Measurements from ENCODE around the gene KRT40. TPM values are rescaled to one million over a fixed set of nuclear protein-coding genes. Genes with fewer than 3 reads are reported as not detected.

Gene KRT40
- total and polyA plus RNA-seq, 9 of the 15 experiments (the other 6 are each of a cell fraction or from before 2014, with no cell fraction given), result not detected

DNA sequence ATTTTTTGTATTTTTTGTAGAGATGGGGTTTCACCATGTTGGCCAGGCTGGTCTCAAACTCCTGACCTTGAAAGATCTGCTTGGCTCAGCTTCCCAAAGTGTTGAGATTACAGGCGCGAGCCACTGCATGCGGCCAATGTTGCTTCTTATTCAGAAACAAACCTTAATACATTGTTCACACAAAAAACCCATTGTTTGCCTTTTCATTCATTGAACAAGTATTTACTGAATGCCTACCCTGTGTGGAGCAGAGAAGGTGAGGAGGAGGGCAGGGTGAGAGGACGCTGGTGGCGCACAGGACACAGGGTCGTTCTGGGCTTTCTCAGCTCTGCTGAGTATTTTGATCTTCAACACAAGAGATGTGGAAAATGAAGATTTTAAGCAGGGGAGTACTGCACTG is 38.7 kb downstream of the KRT40 start:
- H3K4me1 ChIP-seq (replicated peaks in 1 of 2; ENCODE audit: control insufficient read depth in 2 of 2, insufficient read depth in 2 of 2, low read length in 2 of 2), result no peaks in the 10 kb centered on the region
- ATAC-seq, result no peak
- H3K79me2 ChIP-seq (ENCODE audit: control insufficient read depth, insufficient read depth, low read length), result no peaks in the 10 kb centered on the region
- H3K4me3 ChIP-seq, result no peak overlapping the region
- H3K27ac ChIP-seq (ENCODE audit: extremely low read depth, low read depth, low read length), result no peak overlapping the region
- POLR2A ChIA-PET, result interaction anchor here (0.6 kb wide), 1 partner anchor 1400 kb away, joined by 3 read pairs; no protein-coding TSS in a partner anchor
- no peaks in the 10 kb centered on the region for H3K9me1 ChIP-seq (ENCODE audit: control insufficient read depth, insufficient read depth, low read length)
- TF ChIP-seq RBM22 (IDR thresholded peaks at IDR 0.05; ENCODE audit: low read depth, low read length, poor library complexity, severe bottlenecking) (no peak), MBD2 (IDR thresholded peaks at IDR 0.05; ENCODE audit: borderline replicate concordance, low read depth) (no peak), GATAD2B (IDR thresholded peaks at IDR 0.05; ENCODE audit: borderline replicate concordance) (no peak), MAFG (tag; conservative IDR thresholded peaks at IDR 0.05) (no peak), DPF2 (IDR thresholded peaks at IDR 0.05) (no peak), MYBL2 (IDR thresholded peaks at IDR 0.05; ENCODE audit: low read depth) (no peak), MYBL2 (CRISPR knock-in tag; IDR thresholded peaks at IDR 0.05; ENCODE audit: borderline replicate concordance) (no peak), SRF (CRISPR knock-in tag; IDR thresholded peaks at IDR 0.05) (no peak), FOXA1 (IDR thresholded peaks at IDR 0.05; ENCODE audit: borderline replicate concordance) (no peak), ZNF197 (CRISPR knock-in tag; IDR thresholded peaks at IDR 0.05; ENCODE audit: low read depth) (no peak)
- TF ChIP-seq, protein P1, sequence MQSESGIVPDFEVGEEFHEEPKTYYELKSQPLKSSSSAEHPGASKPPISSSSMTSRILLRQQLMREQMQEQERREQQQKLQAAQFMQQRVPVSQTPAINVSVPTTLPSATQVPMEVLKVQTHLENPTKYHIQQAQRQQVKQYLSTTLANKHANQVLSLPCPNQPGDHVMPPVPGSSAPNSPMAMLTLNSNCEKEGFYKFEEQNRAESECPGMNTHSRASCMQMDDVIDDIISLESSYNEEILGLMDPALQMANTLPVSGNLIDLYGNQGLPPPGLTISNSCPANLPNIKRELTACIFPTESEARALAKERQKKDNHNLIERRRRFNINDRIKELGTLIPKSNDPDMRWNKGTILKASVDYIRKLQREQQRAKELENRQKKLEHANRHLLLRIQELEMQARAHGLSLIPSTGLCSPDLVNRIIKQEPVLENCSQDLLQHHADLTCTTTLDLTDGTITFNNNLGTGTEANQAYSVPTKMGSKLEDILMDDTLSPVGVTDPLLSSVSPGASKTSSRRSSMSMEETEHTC (IDR thresholded peaks at IDR 0.05), result no peak
- TF ChIP-seq, protein P2, sequence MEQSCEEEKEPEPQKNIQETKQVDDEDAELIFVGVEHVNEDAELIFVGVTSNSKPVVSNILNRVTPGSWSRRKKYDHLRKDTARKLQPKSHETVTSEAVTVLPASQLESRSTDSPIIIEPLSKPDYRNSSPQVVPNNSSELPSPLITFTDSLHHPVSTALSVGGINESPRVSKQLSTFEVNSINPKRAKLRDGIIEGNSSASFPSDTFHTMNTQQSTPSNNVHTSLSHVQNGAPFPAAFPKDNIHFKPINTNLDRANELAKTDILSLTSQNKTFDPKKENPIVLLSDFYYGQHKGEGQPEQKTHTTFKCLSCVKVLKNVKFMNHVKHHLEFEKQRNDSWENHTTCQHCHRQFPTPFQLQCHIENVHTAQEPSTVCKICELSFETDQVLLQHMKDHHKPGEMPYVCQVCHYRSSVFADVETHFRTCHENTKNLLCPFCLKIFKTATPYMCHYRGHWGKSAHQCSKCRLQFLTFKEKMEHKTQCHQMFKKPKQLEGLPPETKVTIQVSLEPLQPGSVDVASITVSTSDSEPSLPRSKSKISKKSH (CRISPR knock-in tag; IDR thresholded peaks at IDR 0.05), result no peak
- TF ChIP-seq, protein P3, sequence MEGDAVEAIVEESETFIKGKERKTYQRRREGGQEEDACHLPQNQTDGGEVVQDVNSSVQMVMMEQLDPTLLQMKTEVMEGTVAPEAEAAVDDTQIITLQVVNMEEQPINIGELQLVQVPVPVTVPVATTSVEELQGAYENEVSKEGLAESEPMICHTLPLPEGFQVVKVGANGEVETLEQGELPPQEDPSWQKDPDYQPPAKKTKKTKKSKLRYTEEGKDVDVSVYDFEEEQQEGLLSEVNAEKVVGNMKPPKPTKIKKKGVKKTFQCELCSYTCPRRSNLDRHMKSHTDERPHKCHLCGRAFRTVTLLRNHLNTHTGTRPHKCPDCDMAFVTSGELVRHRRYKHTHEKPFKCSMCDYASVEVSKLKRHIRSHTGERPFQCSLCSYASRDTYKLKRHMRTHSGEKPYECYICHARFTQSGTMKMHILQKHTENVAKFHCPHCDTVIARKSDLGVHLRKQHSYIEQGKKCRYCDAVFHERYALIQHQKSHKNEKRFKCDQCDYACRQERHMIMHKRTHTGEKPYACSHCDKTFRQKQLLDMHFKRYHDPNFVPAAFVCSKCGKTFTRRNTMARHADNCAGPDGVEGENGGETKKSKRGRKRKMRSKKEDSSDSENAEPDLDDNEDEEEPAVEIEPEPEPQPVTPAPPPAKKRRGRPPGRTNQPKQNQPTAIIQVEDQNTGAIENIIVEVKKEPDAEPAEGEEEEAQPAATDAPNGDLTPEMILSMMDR (IDR thresholded peaks at IDR 0.05 in 2 of 3, conservative IDR thresholded peaks at IDR 0.05 in 1 of 3; ENCODE audit: insufficient read depth in 2 of 3, low read depth in 1 of 3, low read length in 3 of 3), result no peak
- H3K27me3 ChIP-seq (ENCODE audit: control insufficient read depth in 2 of 2, insufficient read depth in 2 of 2, low read length in 2 of 2), result peaks cover 2 to 7% of the 10 kb centered on the region in 2 experiments; a peak in 4 of 5 replicates
- CTCF ChIA-PET (ENCODE audit: low intra/inter-chr PET ratio), result no interaction called here
- H3K36me3 ChIP-seq (ENCODE audit: control insufficient read depth, insufficient read depth, low read length), result no peaks in the 10 kb centered on the region
- DNase-seq (ENCODE audit: extremely low read depth in 1 of 4, low spot score in 3 of 4), result no peak
- H2AFZ ChIP-seq (ENCODE audit: low read depth, low read length), result no peak overlapping the region
- H3K4me2 ChIP-seq (ENCODE audit: insufficient read depth, low read length), result no peak overlapping the region
- no peaks in the 10 kb centered on the region for H3K9me3 ChIP-seq (replicated peaks; ENCODE audit: control insufficient read depth, insufficient read depth, low read depth, low read length)
- H3K9ac ChIP-seq (ENCODE audit: insufficient read depth in 1 of 2, low read depth in 2 of 2, low read length in 2 of 2), result no peak overlapping the region
- H4K20me1 ChIP-seq (replicated peaks; ENCODE audit: control insufficient read depth, insufficient read depth, low read length), result no peaks in the 10 kb centered on the region
- BruUV-seq (replicated peaks), result no TSS peak
- WGBS (ENCODE audit: insufficient coverage, low coverage, missing lambda C conversion rate), result 25% methylated on average over 6 of the region's 6 CpGs
- FAIRE-seq, result no peak
- in situ Hi-C loops (cut with MboI), result no loop called here
- intact Hi-C loops (cut with micrococcal nuclease), result no loop called here

Measured in K562 (cell line).